OCI-LY7 (cell line): Measurements from ENCODE around the gene TRIM25. TPM values are rescaled to one million over a fixed set of nuclear protein-coding genes. Genes with fewer than 3 reads are reported as not detected.

Experiments used
- BruUV-seq: library from RNA; stranded (reverse); fragments of 400-500 nt; replicated peaks from 2 replicates; lab custom pipeline; 2021; lab: Mats Ljungman, UMichigan
- CTCF ChIA-PET: fragments of 300-600 bp; sonication (Branson Sonifier 250); formaldehyde crosslinking; loops from one replicate; lab custom pipeline; 2022; ENCODE audit warnings: antibody characterized with exemption; ENCODE audit not compliant: unreplicated experiment; lab: Charles Lee
- POLR2A ChIA-PET: fragments of 300-600 bp; sonication (Branson Sonifier 250); formaldehyde crosslinking; loops from one replicate; lab custom pipeline; 2022; ENCODE audit warnings: antibody characterized with exemption; lab: Charles Lee
- DNase-seq: peaks from one replicate; pipeline ENCODE4 v3.0.0-alpha.2; 2015; ENCODE audit warnings: low spot score
- H2AFZ ChIP-seq: fragments of 200-600 bp; sonication (generic), shearing (Covaris generic); 2 replicates; pipeline ENCODE4 v1.6.1; 2014; ENCODE audit warnings: mild to moderate bottlenecking, antibody characterized with exemption, low read length, moderate library complexity
- H3K27ac ChIP-seq: fragments of 200-600 bp; sonication (generic); 2 replicates; pipeline ENCODE4 v1.5.1; 2014; ENCODE audit warnings: mixed run types, low read depth, mild to moderate bottlenecking, moderate library complexity, low read length, inconsistent platforms; ENCODE audit not compliant: poor library complexity, severe bottlenecking
- H3K36me3 ChIP-seq: fragments of 200-600 bp; sonication (generic); 2 replicates; pipeline ENCODE4 v1.6.1; 2014; ENCODE audit warnings: mild to moderate bottlenecking, antibody characterized with exemption, low read length, moderate library complexity, mixed read lengths; ENCODE audit not compliant: insufficient read depth
- H3K4me1 ChIP-seq: fragments of 200-600 bp; sonication (generic); 2 replicates; pipeline ENCODE4 v1.5.1; 2014; ENCODE audit warnings: mild to moderate bottlenecking, low read length; ENCODE audit not compliant: insufficient read depth, poor library complexity, severe bottlenecking
- H3K4me2 ChIP-seq: fragments of 200-600 bp; sonication (generic); 2 replicates; pipeline ENCODE4 v1.6.1; 2014; ENCODE audit warnings: mild to moderate bottlenecking, low read length
- H3K4me3 ChIP-seq: fragments of 200-600 bp; sonication (generic); 2 replicates; pipeline ENCODE4 v1.5.1; 2014; ENCODE audit warnings: mild to moderate bottlenecking, low read depth, low read length; ENCODE audit not compliant: poor library complexity, severe bottlenecking
- H3K79me2 ChIP-seq: fragments of 200-600 bp; sonication (generic); 2 replicates; pipeline ENCODE4 v1.6.1; 2016; ENCODE audit warnings: low read depth, mild to moderate bottlenecking, low read length, moderate library complexity, mixed read lengths; ENCODE audit not compliant: insufficient read depth
- H3K9me2 ChIP-seq: fragments of 200-600 bp; sonication (generic); 2 replicates; pipeline ENCODE4 v1.6.1; 2016; ENCODE audit warnings: mild to moderate bottlenecking, low read length, mixed read lengths; ENCODE audit not compliant: insufficient read depth
- H3K9me3 ChIP-seq: fragments of 200-600 bp; sonication (generic); 2 replicates; pipeline ENCODE4 v1.6.1; 2014; ENCODE audit warnings: mild to moderate bottlenecking, mixed run types, low read length, mixed read lengths
- H4K20me1 ChIP-seq: fragments of 200-600 bp; sonication (generic); 2 replicates; pipeline ENCODE4 v1.6.1; 2014; ENCODE audit warnings: mild to moderate bottlenecking, antibody characterized with exemption, low read length, moderate library complexity, mixed read lengths; ENCODE audit not compliant: insufficient read depth
- EZH2phosphoT487 ChIP-seq: fragments of 200-600 bp; sonication (generic); IDR thresholded peaks from 2 replicates; pipeline ENCODE4 v1.6.1; 2018; ENCODE audit warnings: low read depth, borderline replicate concordance, mild to moderate bottlenecking, mixed run types, antibody characterized with exemption, low read length, moderate library complexity, mixed read lengths
- intact Hi-C: fragments of 100-400 bp; cut with micrococcal nuclease; formaldehyde crosslinking; loops from one replicate; pipeline ENCODE4 v1.10.0; 2022; ENCODE audit not compliant: unreplicated experiment
- total RNA-seq, 2 experiments: library from RNA; depleted of rRNA in 1 of 2; stranded (reverse); fragments of >200 nt in 1 of 2; shearing (Covaris generic) in 1 of 2; gene quantifications; 2 replicates each; pipeline ENCODE4 v1.2.3, GENCODE V29; 2014 to 2022
- TF ChIP-seq, protein P1 (sequence below): fragments of 200-600 bp; sonication (generic); conservative IDR thresholded peaks from 2 replicates; pipeline ENCODE4 v1.5.1; 2014; ENCODE audit warnings: mild to moderate bottlenecking, antibody characterized with exemption, low read length, moderate library complexity, mixed read lengths

The TRIM25 gene
- total RNA-seq, 2 experiments from 2014 or later, result 7.8 to 14.2 TPM

DNA sequence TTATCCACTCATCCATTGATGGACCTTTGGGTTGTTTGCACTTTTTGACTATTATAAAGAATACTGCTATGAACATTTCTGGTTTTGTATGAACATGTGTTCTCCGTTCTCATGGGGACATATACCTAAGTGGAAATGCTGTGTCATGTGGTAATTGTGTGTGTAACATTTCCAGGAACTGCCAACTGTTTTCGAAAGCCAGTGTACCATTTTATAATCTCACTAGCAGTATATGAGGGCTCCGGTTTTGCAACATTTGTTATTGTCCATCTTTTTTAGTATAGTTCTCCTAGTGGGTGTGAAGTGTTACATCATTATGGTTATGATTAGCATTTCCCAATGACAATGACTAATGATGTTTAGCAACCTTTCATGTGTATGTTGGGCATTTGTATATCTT, 5.1 kb upstream of the TRIM25 start:
- no peaks in the 10 kb centered on the region for H3K79me2 ChIP-seq
- no peaks in the 10 kb centered on the region for H3K36me3 ChIP-seq
- intact Hi-C loops, result no loop called here
- no peak overlapping the region for H3K4me2 ChIP-seq
- H3K4me3 ChIP-seq, result no peak overlapping the region
- no peaks in the 10 kb centered on the region for H4K20me1 ChIP-seq
- CTCF ChIA-PET, result no interaction called here
- peaks cover 10% of the 10 kb centered on the region for H3K4me1 ChIP-seq
- H3K9me2 ChIP-seq, result no peaks in the 10 kb centered on the region
- TF ChIP-seq, protein P1, sequence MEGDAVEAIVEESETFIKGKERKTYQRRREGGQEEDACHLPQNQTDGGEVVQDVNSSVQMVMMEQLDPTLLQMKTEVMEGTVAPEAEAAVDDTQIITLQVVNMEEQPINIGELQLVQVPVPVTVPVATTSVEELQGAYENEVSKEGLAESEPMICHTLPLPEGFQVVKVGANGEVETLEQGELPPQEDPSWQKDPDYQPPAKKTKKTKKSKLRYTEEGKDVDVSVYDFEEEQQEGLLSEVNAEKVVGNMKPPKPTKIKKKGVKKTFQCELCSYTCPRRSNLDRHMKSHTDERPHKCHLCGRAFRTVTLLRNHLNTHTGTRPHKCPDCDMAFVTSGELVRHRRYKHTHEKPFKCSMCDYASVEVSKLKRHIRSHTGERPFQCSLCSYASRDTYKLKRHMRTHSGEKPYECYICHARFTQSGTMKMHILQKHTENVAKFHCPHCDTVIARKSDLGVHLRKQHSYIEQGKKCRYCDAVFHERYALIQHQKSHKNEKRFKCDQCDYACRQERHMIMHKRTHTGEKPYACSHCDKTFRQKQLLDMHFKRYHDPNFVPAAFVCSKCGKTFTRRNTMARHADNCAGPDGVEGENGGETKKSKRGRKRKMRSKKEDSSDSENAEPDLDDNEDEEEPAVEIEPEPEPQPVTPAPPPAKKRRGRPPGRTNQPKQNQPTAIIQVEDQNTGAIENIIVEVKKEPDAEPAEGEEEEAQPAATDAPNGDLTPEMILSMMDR, result no peak
- no peak for TF ChIP-seq EZH2phosphoT487
- no peak overlapping the region for H2AFZ ChIP-seq
- no peak for DNase-seq
- no TSS peak for BruUV-seq
- H3K9me3 ChIP-seq, result peaks cover 8% of the 10 kb centered on the region; the same call in 1 of the 2 replicates
- no peak overlapping the region for H3K27ac ChIP-seq
- POLR2A ChIA-PET, result interaction anchor here (0.6 kb wide), 1 partner anchor 67 kb away, joined by 3 read pairs; no protein-coding TSS in a partner anchor

DNA sequence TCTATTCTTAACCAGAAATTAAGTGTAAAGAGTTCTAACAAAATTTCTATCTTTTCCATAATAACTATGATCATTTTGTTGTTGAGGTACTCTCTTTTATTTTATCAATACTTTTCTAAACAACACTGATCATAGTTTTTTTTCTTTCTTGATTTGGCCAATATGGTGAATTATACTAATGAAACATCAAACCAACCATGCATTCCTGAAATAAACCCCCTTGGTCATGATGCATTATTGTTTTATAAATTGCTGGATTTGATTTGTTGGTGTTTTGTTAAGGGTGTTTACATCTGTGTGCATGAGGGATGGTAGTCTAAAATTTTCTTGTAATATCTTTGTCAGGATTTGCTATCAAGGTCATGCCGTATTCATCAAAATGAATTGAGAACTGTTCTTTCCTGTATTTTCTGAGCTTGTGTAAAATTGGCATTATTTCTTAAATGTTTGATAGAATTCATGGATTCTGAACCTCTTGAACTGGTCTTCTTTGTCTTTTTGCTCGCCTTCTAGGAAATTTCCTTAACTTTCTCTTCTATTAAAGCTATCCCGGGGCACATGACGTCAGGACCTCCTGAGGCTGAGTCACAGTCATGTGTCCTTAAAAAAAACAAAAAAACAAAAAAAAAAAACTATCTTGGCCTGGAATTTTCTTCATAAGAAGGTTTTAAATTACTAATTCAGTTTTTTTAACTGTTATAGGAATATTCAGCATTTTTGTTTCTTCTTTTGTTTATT, 3.9 kb upstream of the TRIM25 start:
- TF ChIP-seq, protein P1, result no peak
- no peak for TF ChIP-seq EZH2phosphoT487
- Histone ChIP-seq H3K4me3 (no peak overlapping the region), H2AFZ (no peak overlapping the region), H3K4me2 (no peak overlapping the region), H3K36me3 (no peaks in the 10 kb centered on the region), H3K9me2 (no peaks in the 10 kb centered on the region), H3K79me2 (no peaks in the 10 kb centered on the region), H3K9me3 (peaks cover 6% of the 10 kb centered on the region; the same call in 1 of the 2 replicates), H4K20me1 (no peaks in the 10 kb centered on the region), H3K27ac (no peak overlapping the region), H3K4me1 (peaks cover 21% of the 10 kb centered on the region)
- BruUV-seq, result no TSS peak
- ChIA-PET CTCF (no interaction called here), POLR2A (no interaction called here)
- no peak for DNase-seq
- intact Hi-C loops, result no loop called here
